GM21381 (cell line): Measurements from ENCODE around the gene CXCL10.
"Not testable (repeated sequence)": the region's sequence is repeated elsewhere in the genome, so short reads cannot be mapped to it uniquely, and the experiment has no call there.

Experiments used
- ATAC-seq: cut with Tn5 transposase; IDR thresholded peaks from one replicate; pipeline ENCODE4 v1.9.1; 2021; ENCODE audit warnings: mild to moderate bottlenecking, moderate library complexity; ENCODE audit not compliant: unreplicated experiment

Gene CXCL10

GRCh38 chr4:76023389-76023788 lies at the start of gene CXCL10:
TSS of gene CXCL10 (minus strand) at chr4:76023497. CDS start at chr4:76023431, 66 bp downstream.
- no peak for ATAC-seq

GRCh38 chr4:76072760-76073159 lies 49.5 kb upstream of the CXCL10 start:
- no peak for ATAC-seq

GRCh38 chr4:76067652-76068286 lies 44.5 kb upstream of the CXCL10 start:
- ATAC-seq, result peak; percentile 69

GRCh38 chr4:76066546-76066945 lies 43.2 kb upstream of the CXCL10 start:
- ATAC-seq, result no peak

- ATAC-seq, result no peak
These were observed 38.7 kb upstream of the CXCL10 start for GRCh38 chr4:76061982-76062381.

GRCh38 chr4:76061421-76061820 lies 38.1 kb upstream of the CXCL10 start:
- ATAC-seq, result no peak

GRCh38 chr4:76060506-76060905 lies 37.2 kb upstream of the CXCL10 start:
- ATAC-seq, result no peak

- ATAC-seq, result no peak
These were observed 36.5 kb upstream of the CXCL10 start for GRCh38 chr4:76059750-76060149.

- ATAC-seq, result no peak
These were observed 35.7 kb upstream of the CXCL10 start for GRCh38 chr4:76058888-76059426.

- peak; percentile 54 for ATAC-seq
These were observed 35.0 kb upstream of the CXCL10 start for GRCh38 chr4:76058302-76058701.

GRCh38 chr4:76055421-76055820 lies 32.1 kb upstream of the CXCL10 start:
- no peak for ATAC-seq

- peak; percentile 88 for ATAC-seq
These were observed 31.7 kb upstream of the CXCL10 start for GRCh38 chr4:76055016-76055415.

GRCh38 chr4:76053730-76054129 lies 30.4 kb upstream of the CXCL10 start:
- no peak for ATAC-seq

- not testable (repeated sequence) for ATAC-seq
These were observed 27.3 kb upstream of the CXCL10 start for GRCh38 chr4:76050560-76051050.

- not testable (repeated sequence) for ATAC-seq
These were observed 26.6 kb upstream of the CXCL10 start for GRCh38 chr4:76049860-76050416.

GRCh38 chr4:76044686-76045085 lies 21.4 kb upstream of the CXCL10 start:
- ATAC-seq, result not testable (repeated sequence)

GRCh38 chr4:76043306-76043705 lies 20.0 kb upstream of the CXCL10 start:
- not testable (repeated sequence) for ATAC-seq

GRCh38 chr4:76042241-76042998 lies 19.1 kb upstream of the CXCL10 start:
- not testable (repeated sequence) for ATAC-seq

GRCh38 chr4:76036855-76037254 lies 13.6 kb upstream of the CXCL10 start:
- ATAC-seq, result no peak

GRCh38 chr4:76035799-76036380 lies 12.6 kb upstream of the CXCL10 start, which contains the start of gene CXCL11:
TSS of gene CXCL11 (minus strand) at chr4:76036070. CDS start at chr4:76035987, 83 bp downstream.
- no peak for ATAC-seq

GRCh38 chr4:76035141-76035540 lies 11.8 kb upstream of the CXCL10 start:
- no peak for ATAC-seq
